ENCODE results near the gene ZNF385B. TPM values are rescaled to one million over a fixed set of nuclear protein-coding genes. Genes with fewer than 3 reads are reported as not detected.
A peak's percentile ranks its signal among the peaks of the same experiment; 100 is the strongest.

The ZNF385B gene
- total RNA-seq, 3 donors from 2014 or later, result 3.4 to 8.8 (median 4.5) TPM

DNA sequence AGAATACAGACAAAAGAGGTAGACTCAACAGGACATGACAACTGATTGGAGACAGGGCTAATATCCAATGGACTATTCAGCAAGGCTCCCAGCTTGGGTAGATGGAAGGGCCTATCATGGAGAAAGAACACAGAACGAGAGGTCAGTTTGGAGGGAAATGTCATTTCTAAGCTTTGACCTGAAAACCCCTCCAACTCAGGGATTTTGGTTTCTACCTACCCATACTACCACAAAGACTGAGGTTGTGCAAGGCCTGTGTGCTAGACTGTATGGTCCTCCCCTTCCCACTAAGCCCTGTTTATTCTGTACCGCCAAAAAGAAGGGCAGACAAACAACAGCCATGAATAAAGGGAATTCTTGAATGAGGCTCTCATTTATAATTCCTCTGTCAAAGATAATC lies 288.9 kb downstream of the ZNF385B start:
- Histone ChIP-seq H3K4me1 (no peaks in the 10 kb centered on the region), H3K4me3 (no peak overlapping the region), H3K36me3 (no peaks in the 10 kb centered on the region), H3K27me3 (no peaks in the 10 kb centered on the region), H3K27ac (no peak overlapping the region), H3K9me3 (no peaks in the 10 kb centered on the region)
- intact Hi-C loops (cut with DNase I; ENCODE audit: low total_unique reads), result no loop called here
- DNase-seq (ENCODE audit: low spot score in 2 of 2), result no peak
- TF ChIP-seq, protein P1, sequence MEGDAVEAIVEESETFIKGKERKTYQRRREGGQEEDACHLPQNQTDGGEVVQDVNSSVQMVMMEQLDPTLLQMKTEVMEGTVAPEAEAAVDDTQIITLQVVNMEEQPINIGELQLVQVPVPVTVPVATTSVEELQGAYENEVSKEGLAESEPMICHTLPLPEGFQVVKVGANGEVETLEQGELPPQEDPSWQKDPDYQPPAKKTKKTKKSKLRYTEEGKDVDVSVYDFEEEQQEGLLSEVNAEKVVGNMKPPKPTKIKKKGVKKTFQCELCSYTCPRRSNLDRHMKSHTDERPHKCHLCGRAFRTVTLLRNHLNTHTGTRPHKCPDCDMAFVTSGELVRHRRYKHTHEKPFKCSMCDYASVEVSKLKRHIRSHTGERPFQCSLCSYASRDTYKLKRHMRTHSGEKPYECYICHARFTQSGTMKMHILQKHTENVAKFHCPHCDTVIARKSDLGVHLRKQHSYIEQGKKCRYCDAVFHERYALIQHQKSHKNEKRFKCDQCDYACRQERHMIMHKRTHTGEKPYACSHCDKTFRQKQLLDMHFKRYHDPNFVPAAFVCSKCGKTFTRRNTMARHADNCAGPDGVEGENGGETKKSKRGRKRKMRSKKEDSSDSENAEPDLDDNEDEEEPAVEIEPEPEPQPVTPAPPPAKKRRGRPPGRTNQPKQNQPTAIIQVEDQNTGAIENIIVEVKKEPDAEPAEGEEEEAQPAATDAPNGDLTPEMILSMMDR (IDR thresholded peaks at IDR 0.05), result no peak
- no peak for TF ChIP-seq POLR2AphosphoS5 (IDR thresholded peaks at IDR 0.05)
- no peak for TF ChIP-seq POLR2A (IDR thresholded peaks at IDR 0.05)

GRCh38 chr2:179571721-179572120 lies 289.7 kb downstream of the ZNF385B start:
- intact Hi-C loops (cut with DNase I; ENCODE audit: low total_unique reads), result no loop called here
- TF ChIP-seq POLR2A (IDR thresholded peaks at IDR 0.05) (no peak), POLR2AphosphoS5 (IDR thresholded peaks at IDR 0.05) (no peak)
- TF ChIP-seq, protein P1 (IDR thresholded peaks at IDR 0.05), result no peak
- no peak for DNase-seq (ENCODE audit: low spot score in 2 of 2)
- Histone ChIP-seq H3K36me3 (no peaks in the 10 kb centered on the region), H3K27me3 (no peaks in the 10 kb centered on the region), H3K4me1 (no peaks in the 10 kb centered on the region), H3K9me3 (no peaks in the 10 kb centered on the region), H3K4me3 (no peak overlapping the region), H3K27ac (no peak overlapping the region)

GRCh38 chr2:179571252-179571651 lies 290.2 kb downstream of the ZNF385B start:
- H3K4me3 ChIP-seq, result no peak overlapping the region
- H3K36me3 ChIP-seq, result no peaks in the 10 kb centered on the region
- no peaks in the 10 kb centered on the region for H3K4me1 ChIP-seq
- TF ChIP-seq POLR2A (IDR thresholded peaks at IDR 0.05), result no peak
- TF ChIP-seq, protein P1 (IDR thresholded peaks at IDR 0.05), result no peak
- no peak for TF ChIP-seq POLR2AphosphoS5 (IDR thresholded peaks at IDR 0.05)
- no peaks in the 10 kb centered on the region for H3K27me3 ChIP-seq
- H3K9me3 ChIP-seq, result no peaks in the 10 kb centered on the region
- no peak for DNase-seq (ENCODE audit: low spot score in 2 of 2)
- intact Hi-C loops (cut with DNase I; ENCODE audit: low total_unique reads), result no loop called here
- no peak overlapping the region for H3K27ac ChIP-seq

- H3K27me3 ChIP-seq, result no peaks in the 10 kb centered on the region
- no peak overlapping the region for H3K27ac ChIP-seq
- intact Hi-C loops (cut with DNase I; ENCODE audit: low total_unique reads), result no loop called here
- H3K4me3 ChIP-seq, result no peak overlapping the region
- no peaks in the 10 kb centered on the region for H3K4me1 ChIP-seq
- TF ChIP-seq POLR2AphosphoS5 (IDR thresholded peaks at IDR 0.05), result peak in 1 of 3 donors; percentile 60
- TF ChIP-seq, protein P1 (IDR thresholded peaks at IDR 0.05), result no peak
- H3K36me3 ChIP-seq, result no peaks in the 10 kb centered on the region
- DNase-seq (ENCODE audit: low spot score in 2 of 2), result no peak
- H3K9me3 ChIP-seq, result no peaks in the 10 kb centered on the region
Measured at GRCh38 chr2:179569831-179570233, 291.6 kb downstream of the ZNF385B start.

GRCh38 chr2:179565807-179566206 lies 295.6 kb downstream of the ZNF385B start:
- Histone ChIP-seq H3K4me3 (no peak overlapping the region), H3K27me3 (no peaks in the 10 kb centered on the region), H3K36me3 (no peaks in the 10 kb centered on the region), H3K27ac (no peak overlapping the region), H3K4me1 (no peaks in the 10 kb centered on the region), H3K9me3 (no peaks in the 10 kb centered on the region)
- no peak for DNase-seq (ENCODE audit: low spot score in 2 of 2)
- intact Hi-C loops (cut with DNase I; ENCODE audit: low total_unique reads), result no loop called here
- no peak for TF ChIP-seq POLR2AphosphoS5 (IDR thresholded peaks at IDR 0.05)
- TF ChIP-seq POLR2A (IDR thresholded peaks at IDR 0.05), result no peak
- TF ChIP-seq, protein P1 (IDR thresholded peaks at IDR 0.05), result no peak
